Activated naive CD8-positive, alpha-beta T cell (primary cell): ENCODE results near the gene MMAB.

Experiments used
- H3K27ac Mint-ChIP-seq: one replicate; pipeline ENCODE4 v1.8.0; 2021; ENCODE audit warnings: mixed read lengths
- H3K27me3 Mint-ChIP-seq: one replicate; pipeline ENCODE4 v1.8.0; 2021; ENCODE audit warnings: mixed read lengths
- H3K36me3 Mint-ChIP-seq: one replicate; pipeline ENCODE4 v1.8.0; 2021; ENCODE audit warnings: mixed read lengths
- H3K4me1 Mint-ChIP-seq: one replicate; pipeline ENCODE4 v1.8.0; 2021; ENCODE audit warnings: low read depth, mixed read lengths
- H3K4me3 Mint-ChIP-seq: one replicate; pipeline ENCODE4 v1.8.0; 2021; ENCODE audit warnings: mild to moderate bottlenecking, mixed read lengths
- H3K9me3 Mint-ChIP-seq: one replicate; pipeline ENCODE4 v1.8.0; 2021; ENCODE audit warnings: low read depth, mixed read lengths

The MMAB gene

DNA sequence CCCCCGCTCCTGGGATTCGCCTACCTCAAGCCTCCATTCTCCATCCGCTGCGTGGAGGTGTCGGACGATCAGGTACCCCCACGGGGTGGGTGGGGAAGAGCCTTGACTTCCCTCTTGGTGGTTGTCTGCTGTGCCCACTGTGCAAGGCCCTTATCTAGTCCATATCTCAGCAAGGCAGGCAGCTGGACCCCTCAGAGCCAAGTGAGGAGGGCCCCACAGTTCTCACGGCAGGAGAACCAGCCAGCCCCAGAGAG is 39.9 kb downstream of the MMAB start:
- no peak overlapping the region for H3K4me3 Mint-ChIP-seq
- no peak overlapping the region for H3K27ac Mint-ChIP-seq
- H3K9me3 Mint-ChIP-seq: no peaks in the 10 kb centered on the region
- no peaks in the 10 kb centered on the region for H3K27me3 Mint-ChIP-seq
- H3K4me1 Mint-ChIP-seq: no peaks in the 10 kb centered on the region
- no peaks in the 10 kb centered on the region for H3K36me3 Mint-ChIP-seq

DNA sequence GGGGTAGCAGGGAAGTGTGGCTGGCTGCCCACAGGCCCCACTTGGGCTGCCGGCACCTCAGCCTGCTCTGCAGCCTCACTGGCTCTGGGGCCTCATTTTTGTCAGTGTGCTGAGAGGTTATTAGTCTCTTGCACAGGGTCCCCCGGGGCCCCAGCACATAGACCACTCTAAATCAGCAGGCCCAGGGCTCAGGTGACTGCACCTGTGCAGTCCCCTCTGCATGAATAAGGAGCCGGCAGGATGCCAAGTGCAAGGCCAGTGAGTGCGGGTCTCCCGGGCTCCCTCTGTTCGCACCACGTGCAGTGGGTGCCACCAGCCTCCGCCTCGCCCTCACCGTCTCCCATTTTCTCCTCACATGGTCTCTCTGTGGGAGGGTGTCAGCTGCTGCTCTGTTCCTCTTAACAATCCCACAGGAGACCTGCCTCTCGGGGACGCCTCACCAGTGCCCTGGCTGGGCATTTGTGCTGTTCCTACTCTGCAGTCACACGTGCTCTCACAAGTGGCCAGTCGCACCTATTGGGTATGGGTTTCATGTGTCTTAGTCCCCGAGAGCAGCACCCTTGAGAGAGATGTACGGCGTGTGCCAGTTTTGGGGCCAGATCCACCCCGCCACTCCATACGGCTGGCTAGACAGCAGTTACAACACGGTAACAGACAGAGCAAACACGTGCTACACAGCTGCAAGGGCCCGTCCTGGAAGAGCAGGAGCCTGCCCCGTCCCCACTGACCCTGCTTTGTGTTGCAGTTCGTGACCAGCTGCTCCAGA is 40.4 kb downstream of the MMAB start:
- no peak overlapping the region for H3K27ac Mint-ChIP-seq

DNA sequence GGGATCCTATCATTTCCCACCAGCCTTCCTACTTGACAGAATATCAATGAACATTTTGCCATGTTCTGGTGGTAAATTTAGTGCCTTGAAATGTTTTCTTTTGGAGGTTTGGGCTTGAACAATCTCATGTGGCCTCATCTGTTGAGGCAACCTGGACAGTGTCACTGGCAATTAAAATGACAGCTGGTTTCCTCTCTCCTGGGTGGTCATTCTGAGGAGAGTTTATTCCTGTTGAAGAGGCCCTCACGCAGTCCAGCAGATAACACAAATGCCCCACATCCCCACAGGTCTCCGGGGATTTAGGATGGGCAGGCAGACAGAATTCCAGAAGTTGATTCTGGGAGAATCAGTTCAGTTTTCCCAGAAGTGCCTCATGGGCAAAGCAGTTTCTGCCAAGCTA is 41.9 kb downstream of the MMAB start:
- no peak overlapping the region for H3K27ac Mint-ChIP-seq
- H3K9me3 Mint-ChIP-seq: no peaks in the 10 kb centered on the region
- H3K4me1 Mint-ChIP-seq: no peaks in the 10 kb centered on the region
- no peaks in the 10 kb centered on the region for H3K27me3 Mint-ChIP-seq
- H3K36me3 Mint-ChIP-seq: no peaks in the 10 kb centered on the region
- no peak overlapping the region for H3K4me3 Mint-ChIP-seq

More for the DNA sequence above, 40.4 kb downstream of the MMAB start:
- Mint-ChIP-seq H3K9me3 (no peaks in the 10 kb centered on the region), H3K4me1 (no peaks in the 10 kb centered on the region), H3K4me3 (no peak overlapping the region), H3K36me3 (no peaks in the 10 kb centered on the region), H3K27me3 (no peaks in the 10 kb centered on the region)

DNA sequence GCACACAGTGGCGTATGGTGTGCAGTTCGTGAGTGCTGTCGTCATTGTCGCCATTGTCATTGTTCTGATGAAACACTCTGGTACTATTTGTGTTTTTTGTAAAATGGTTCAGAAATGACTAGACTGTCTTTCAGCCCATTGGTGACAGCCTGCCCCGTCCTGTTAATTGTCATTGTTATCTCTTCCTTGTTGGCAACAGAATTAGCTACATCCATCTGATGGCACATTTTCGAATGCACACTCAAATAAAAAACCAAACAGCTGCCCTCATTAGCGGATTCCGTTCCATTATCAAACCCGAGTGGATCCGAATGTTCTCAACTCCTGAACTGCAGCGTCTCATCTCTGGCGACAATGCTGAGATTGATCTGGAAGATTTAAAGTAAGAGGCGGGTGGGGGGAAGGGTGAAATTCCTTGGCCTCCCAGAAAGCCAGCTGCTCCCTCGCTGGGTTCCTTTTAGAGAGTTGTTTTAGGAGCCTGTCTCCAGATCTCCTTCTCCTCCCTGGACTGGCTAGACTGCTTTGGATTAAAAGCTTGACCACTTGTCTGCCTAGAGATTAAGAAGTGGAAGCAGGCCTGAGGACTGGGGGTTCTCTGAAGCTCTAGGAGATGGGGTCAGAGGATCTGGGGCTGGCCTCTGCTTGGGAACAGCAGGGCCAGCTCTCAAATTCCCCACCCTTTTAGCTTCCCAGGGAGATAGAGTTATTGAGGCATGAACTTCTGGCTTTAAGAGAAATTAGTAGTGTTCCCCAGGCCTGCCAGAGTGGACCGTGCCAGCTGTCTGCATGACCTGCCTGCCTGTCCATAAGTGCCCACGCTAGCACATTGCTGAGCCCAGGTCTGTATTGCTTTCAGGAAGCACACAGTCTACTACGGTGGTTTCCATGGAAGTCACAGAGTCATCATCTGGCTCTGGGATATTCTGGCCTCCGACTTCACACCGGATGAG is 43.3 kb downstream of the MMAB start:
- Mint-ChIP-seq H3K27ac (no peak overlapping the region), H3K9me3 (no peaks in the 10 kb centered on the region)

DNA sequence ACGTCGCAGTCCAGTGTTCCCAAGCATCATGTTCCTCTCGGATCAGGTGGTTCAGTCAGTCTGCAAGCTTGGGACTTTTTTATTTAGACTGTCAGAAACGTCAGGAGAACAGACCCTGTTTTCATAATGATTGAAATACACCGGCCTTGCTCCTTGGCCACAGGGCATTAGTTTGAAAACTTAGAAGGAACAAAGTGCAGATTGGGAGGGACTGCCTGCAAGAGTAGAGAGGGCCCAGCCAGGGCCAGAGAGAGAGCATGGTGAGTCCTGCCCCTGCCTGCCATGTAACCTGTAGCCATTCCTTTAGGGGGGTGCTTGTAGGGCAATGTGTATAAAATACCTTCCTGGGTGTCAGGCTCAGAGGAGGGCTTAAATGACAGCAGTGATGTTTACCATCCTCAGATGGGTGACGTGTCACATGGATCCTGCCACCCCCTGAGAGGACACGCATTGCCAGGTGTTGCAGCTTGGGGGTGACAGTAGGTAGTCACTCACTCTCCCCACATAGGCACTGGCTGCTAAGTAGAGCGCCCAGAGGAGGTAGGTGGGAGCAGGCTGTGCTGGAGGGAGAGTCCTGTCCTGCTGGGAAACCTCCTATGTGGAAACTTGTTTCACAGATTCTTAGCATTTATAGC is 45.7 kb downstream of the MMAB start:
- Mint-ChIP-seq H3K27me3 (no peaks in the 10 kb centered on the region), H3K36me3 (no peaks in the 10 kb centered on the region), H3K4me3 (no peak overlapping the region), H3K4me1 (no peaks in the 10 kb centered on the region), H3K27ac (no peak overlapping the region), H3K9me3 (no peaks in the 10 kb centered on the region)

More for the DNA sequence above, 43.3 kb downstream of the MMAB start:
- Mint-ChIP-seq H3K4me1 (no peaks in the 10 kb centered on the region), H3K36me3 (no peaks in the 10 kb centered on the region), H3K4me3 (no peak overlapping the region), H3K27me3 (no peaks in the 10 kb centered on the region)

DNA sequence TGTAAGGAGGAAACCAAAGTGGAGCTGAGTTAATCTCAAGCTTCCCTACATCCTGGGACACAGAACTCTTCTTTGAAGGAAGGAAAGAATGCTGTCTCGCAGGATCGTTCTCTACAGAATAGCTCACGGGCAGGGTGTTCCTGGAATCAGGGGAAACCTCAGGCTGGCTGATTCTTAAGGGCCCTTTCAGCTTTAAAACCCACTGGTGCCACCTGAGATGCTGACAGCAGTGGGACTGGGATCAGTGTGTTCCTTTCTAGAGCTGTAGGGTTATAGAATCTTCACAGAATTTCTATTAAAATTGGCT is 48.1 kb downstream of the MMAB start:
- no peaks in the 10 kb centered on the region for H3K36me3 Mint-ChIP-seq
- H3K27me3 Mint-ChIP-seq: no peaks in the 10 kb centered on the region
- no peaks in the 10 kb centered on the region for H3K9me3 Mint-ChIP-seq
- no peaks in the 10 kb centered on the region for H3K4me1 Mint-ChIP-seq
- H3K4me3 Mint-ChIP-seq: no peak overlapping the region
- no peak overlapping the region for H3K27ac Mint-ChIP-seq

DNA sequence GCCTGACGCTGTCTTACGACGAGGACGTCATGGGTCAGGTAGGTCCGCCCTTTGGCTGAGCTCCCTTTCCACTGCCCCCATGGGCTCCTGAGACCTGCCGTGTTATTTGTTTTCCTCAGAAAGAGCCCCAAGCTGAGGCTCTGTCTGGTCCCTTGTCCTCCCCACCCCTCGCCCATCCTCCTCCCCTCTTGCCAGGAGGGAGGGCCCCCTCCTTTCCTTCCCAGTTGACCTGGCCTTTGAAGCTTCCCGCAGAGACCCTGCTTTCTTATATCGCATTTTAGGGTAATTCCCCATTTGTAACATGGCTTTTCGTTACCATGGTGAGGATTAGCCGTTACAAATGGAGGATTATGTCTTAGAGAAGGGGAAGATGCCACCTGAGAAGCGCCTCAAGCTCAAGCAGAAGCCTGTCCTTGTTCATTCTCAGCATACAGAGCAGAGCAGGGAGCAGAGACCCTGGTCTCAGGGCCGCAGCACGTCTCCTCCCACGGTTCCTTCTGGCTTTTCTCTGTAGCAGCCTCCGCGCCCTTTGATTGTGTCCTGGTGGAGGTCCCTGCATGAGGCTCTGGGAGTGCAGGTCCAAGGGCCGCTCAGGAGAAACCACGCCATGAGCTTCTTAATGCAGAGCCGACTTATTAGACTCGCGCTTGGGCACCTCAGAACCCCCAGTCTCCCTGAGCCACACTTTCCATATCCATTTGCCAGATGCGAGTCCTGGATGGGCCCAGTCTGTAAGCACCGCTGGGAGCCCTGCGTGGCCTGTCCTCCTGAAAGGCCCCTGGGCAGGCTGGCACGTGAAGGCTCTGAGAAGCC is 48.6 kb downstream of the MMAB start:
- Mint-ChIP-seq H3K27ac (no peak overlapping the region), H3K4me3 (no peak overlapping the region), H3K4me1 (no peaks in the 10 kb centered on the region), H3K9me3 (no peaks in the 10 kb centered on the region), H3K27me3 (no peaks in the 10 kb centered on the region), H3K36me3 (no peaks in the 10 kb centered on the region)

DNA sequence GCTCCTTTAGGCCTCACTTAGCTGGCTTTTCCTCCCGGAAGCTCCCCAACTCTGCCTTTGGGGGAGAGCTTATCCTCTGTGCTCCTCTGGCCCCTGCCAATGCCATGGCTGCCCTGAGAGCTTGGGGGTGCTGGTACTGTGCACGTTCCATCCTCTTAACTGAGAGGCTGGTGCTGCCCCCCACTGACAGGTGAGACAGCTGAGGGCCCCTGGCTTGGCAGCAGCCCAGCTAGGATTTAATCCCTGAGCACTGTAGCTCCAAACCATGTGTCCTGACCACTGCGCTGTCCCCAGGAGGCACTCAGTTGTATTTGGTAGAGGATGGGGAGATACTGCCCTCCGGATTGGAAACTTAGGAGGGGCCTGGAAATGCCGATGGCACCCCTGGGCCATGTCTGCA is 49.8 kb downstream of the MMAB start:
- no peaks in the 10 kb centered on the region for H3K4me1 Mint-ChIP-seq
- no peaks in the 10 kb centered on the region for H3K9me3 Mint-ChIP-seq
- H3K36me3 Mint-ChIP-seq: no peaks in the 10 kb centered on the region
- H3K27ac Mint-ChIP-seq: no peak overlapping the region
- no peak overlapping the region for H3K4me3 Mint-ChIP-seq
- H3K27me3 Mint-ChIP-seq: no peaks in the 10 kb centered on the region

DNA sequence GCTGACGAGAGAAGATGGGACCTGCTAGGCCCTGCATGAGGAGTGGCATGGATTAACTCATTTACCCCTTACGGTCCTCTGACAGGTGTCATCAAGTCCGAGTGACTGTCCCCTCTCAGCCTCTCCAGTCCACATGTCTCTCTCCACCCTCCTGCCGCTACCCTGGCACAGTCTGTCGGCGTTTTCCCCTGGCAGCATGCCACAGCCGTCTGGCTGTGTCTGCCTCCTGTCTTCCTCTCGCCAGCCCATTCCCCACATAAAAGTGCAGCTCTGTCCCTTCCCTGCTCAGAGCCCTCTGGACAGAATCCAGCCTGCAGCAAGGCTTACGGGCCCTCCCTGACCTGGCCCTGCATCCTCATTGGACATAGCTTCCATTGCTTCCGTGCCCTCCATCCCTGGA is 50.2 kb downstream of the MMAB start:
- H3K4me1 Mint-ChIP-seq: no peaks in the 10 kb centered on the region
- no peak overlapping the region for H3K4me3 Mint-ChIP-seq
- no peak overlapping the region for H3K27ac Mint-ChIP-seq
- no peaks in the 10 kb centered on the region for H3K27me3 Mint-ChIP-seq
- H3K36me3 Mint-ChIP-seq: no peaks in the 10 kb centered on the region
- no peaks in the 10 kb centered on the region for H3K9me3 Mint-ChIP-seq

DNA sequence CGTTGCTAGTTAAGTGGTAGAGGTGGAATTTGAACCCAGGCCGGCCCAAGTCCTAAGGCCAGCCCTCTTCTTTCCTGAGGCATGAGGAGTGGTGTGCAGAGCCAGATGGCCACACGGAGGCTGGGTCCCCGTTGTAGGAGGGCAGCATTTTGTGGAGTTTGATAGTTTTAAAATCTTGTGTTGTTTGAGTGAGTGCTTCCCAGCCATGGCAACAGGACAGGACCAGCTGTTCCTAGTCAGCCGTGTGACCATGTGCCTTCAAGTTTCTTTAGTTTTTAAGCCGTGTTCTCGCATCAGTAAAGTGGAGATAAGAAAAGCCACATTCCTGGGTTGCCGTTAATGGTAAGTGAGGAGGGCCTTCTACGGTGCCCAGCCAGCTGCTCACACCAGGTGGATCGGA is 51.5 kb downstream of the MMAB start:
- Mint-ChIP-seq H3K4me1 (no peaks in the 10 kb centered on the region), H3K4me3 (no peak overlapping the region)

DNA sequence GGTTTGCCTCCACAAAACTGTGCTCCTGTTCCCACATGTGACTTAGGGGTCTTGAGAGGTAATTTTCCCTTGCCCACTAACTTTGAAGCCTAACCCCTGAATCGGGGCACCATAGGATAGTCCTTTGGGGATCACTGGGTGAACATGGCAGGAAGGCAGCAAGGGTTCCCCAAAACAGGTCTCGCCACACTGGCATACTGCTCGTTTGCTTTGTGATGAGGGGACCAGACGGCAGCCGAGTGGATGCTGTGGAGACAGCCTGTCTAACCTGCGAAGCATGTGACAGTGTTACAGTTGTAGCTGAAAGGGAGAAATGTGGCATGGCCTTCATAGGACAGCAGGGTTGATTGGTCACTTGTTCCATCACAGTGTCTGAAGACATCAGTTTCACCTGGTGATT is 53.5 kb downstream of the MMAB start:
- H3K4me3 Mint-ChIP-seq: no peak overlapping the region
- H3K9me3 Mint-ChIP-seq: no peaks in the 10 kb centered on the region
- H3K27ac Mint-ChIP-seq: no peak overlapping the region
- H3K27me3 Mint-ChIP-seq: no peaks in the 10 kb centered on the region
- peaks cover 5% of the 10 kb centered on the region for H3K36me3 Mint-ChIP-seq
- H3K4me1 Mint-ChIP-seq: no peaks in the 10 kb centered on the region

More for the DNA sequence above, 51.5 kb downstream of the MMAB start:
- peaks cover 2% of the 10 kb centered on the region for H3K36me3 Mint-ChIP-seq
- no peaks in the 10 kb centered on the region for H3K9me3 Mint-ChIP-seq
- H3K27ac Mint-ChIP-seq: no peak overlapping the region
- H3K27me3 Mint-ChIP-seq: no peaks in the 10 kb centered on the region

DNA sequence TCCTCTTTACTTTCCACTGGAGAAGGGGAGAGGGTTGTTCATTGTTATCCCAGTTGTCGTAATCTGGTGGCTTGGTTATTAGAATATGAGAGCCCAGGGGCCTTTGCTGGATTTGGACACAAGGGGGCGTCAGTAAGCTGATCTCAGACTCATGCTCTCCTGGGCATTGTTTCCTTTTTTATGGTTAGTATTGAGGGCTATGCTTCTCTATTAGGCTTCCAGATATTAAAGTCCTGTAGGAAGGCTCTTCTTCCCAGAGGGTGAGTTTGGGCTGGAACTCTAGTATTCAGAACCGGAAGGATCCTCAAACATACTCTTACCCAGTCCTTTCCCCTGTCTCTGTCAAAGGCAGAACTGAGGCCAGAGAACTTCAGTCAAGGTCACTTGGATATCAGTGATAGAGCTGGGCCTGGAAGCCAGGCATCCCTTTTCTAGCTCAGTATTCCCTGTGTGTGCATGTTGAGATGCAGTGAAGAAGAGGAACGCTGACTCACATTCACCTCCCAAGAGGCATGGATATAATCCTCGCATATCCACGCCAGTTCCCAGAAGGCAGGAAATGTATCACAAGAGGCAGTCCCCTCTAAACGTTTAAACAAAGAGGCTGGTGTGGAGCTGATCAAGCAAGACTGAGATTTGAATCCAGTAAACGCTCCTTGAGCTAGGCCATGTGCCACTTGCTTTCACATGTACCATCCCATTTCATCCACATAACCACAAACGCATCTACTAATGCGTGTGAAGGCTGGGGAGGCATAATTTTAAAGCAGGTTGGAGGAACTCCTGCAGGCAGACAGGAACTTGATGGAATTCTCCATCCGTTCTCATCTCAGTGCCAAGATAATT is 54.3 kb downstream of the MMAB start:
- Mint-ChIP-seq H3K27me3 (no peaks in the 10 kb centered on the region), H3K4me3 (no peak overlapping the region), H3K4me1 (no peaks in the 10 kb centered on the region), H3K27ac (no peak overlapping the region), H3K9me3 (no peaks in the 10 kb centered on the region), H3K36me3 (peaks cover 5% of the 10 kb centered on the region)

DNA sequence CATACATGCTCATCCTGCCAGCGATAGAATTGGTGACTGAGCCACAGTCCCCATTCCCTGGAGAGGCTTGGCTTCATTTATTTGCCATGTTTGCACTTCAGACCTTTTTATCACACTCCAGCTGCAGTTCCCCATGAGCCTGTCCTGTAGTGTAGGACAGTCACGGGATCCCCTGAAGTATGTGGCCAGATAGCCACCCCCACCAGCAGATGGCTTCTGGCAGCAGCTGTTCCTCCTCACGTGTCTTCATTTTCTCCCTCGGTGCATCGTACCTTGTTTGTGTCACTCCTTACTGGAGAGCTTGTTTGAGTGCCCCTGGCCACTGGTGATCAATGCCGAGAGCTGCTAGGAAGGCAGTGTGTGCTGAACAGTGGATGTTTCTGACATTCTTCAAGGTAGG is 55.7 kb downstream of the MMAB start:
- H3K4me1 Mint-ChIP-seq: no peaks in the 10 kb centered on the region
- H3K36me3 Mint-ChIP-seq: peaks cover 5% of the 10 kb centered on the region
- no peak overlapping the region for H3K27ac Mint-ChIP-seq
- H3K9me3 Mint-ChIP-seq: no peaks in the 10 kb centered on the region
- H3K27me3 Mint-ChIP-seq: no peaks in the 10 kb centered on the region
- no peak overlapping the region for H3K4me3 Mint-ChIP-seq

DNA sequence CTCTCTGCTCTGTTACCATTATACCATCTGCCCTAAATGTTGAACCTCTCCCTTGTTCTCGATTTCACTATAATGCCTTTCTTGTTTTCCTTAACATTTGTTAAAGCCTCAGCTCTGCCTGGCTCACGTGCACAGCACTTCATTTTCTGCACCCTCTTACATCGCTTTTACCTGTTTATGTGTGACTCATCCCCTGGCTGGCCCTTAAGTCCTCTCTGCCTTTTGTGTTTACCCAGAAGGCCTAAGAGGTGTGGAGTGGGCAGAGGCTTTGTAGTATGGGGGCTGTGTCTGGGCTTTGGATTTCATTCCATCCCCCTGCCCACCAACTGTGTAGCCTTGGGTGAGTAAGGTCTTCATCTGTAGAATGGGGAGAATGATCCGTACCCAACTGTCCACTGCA is 59.3 kb downstream of the MMAB start:
- H3K4me3 Mint-ChIP-seq: no peak overlapping the region
- no peak overlapping the region for H3K27ac Mint-ChIP-seq
- H3K9me3 Mint-ChIP-seq: no peaks in the 10 kb centered on the region
- H3K27me3 Mint-ChIP-seq: no peaks in the 10 kb centered on the region
- H3K4me1 Mint-ChIP-seq: no peaks in the 10 kb centered on the region
- H3K36me3 Mint-ChIP-seq: peaks cover 7% of the 10 kb centered on the region
